HG02970 (cell line): ENCODE results near the gene NRXN3.
"Not testable (repeated sequence)": the region's sequence is repeated elsewhere in the genome, so short reads cannot be mapped to it uniquely, and the experiment has no call there.

Experiments
- ATAC-seq: cut with Tn5 transposase; IDR thresholded peaks from one replicate; pipeline ENCODE4 v1.9.1; 2021; ENCODE audit warnings: mild to moderate bottlenecking, moderate library complexity, moderate number of reproducible peaks; ENCODE audit not compliant: unreplicated experiment, low FRiP score

NRXN3 gene

GRCh38 chr14:78451319-78451695 is 281.1 kb downstream of the NRXN3 start:
- ATAC-seq, result no peak

- no peak for ATAC-seq
These were observed 285.8 kb downstream of the NRXN3 start for GRCh38 chr14:78455896-78456435.

GRCh38 chr14:78469947-78470346 is 299.8 kb downstream of the NRXN3 start:
- no peak for ATAC-seq

GRCh38 chr14:78479127-78479780 is 309.1 kb downstream of the NRXN3 start:
- ATAC-seq, result no peak

- ATAC-seq, result no peak
These were observed 313.9 kb downstream of the NRXN3 start for GRCh38 chr14:78484028-78484427.

GRCh38 chr14:78486081-78486480 is 315.9 kb downstream of the NRXN3 start:
- no peak for ATAC-seq

GRCh38 chr14:78486621-78487020 is 316.4 kb downstream of the NRXN3 start:
- no peak for ATAC-seq

- not testable (repeated sequence) for ATAC-seq
These were observed 317.4 kb downstream of the NRXN3 start for GRCh38 chr14:78487573-78487972.

- no peak for ATAC-seq
These were observed 318.8 kb downstream of the NRXN3 start for GRCh38 chr14:78488938-78489337.

GRCh38 chr14:78491048-78491447 is 320.9 kb downstream of the NRXN3 start:
- ATAC-seq, result no peak

GRCh38 chr14:78498062-78498595 is 328.0 kb downstream of the NRXN3 start:
- ATAC-seq, result no peak

GRCh38 chr14:78501909-78502308 is 331.7 kb downstream of the NRXN3 start:
- no peak for ATAC-seq

- no peak for ATAC-seq
These were observed 337.9 kb downstream of the NRXN3 start for GRCh38 chr14:78508023-78508422.

- no peak for ATAC-seq
These were observed 339.3 kb downstream of the NRXN3 start for GRCh38 chr14:78509516-78509915.

GRCh38 chr14:78512021-78512420 is 341.8 kb downstream of the NRXN3 start:
- ATAC-seq, result no peak

GRCh38 chr14:78519863-78520262 is 349.7 kb downstream of the NRXN3 start:
- no peak for ATAC-seq

- no peak for ATAC-seq
These were observed 354.0 kb downstream of the NRXN3 start for GRCh38 chr14:78524196-78524595.

- no peak for ATAC-seq
These were observed 354.6 kb downstream of the NRXN3 start for GRCh38 chr14:78524766-78525165.

- no peak for ATAC-seq
These were observed 359.9 kb downstream of the NRXN3 start for GRCh38 chr14:78530078-78530477.

- no peak for ATAC-seq
These were observed 364.0 kb downstream of the NRXN3 start for GRCh38 chr14:78534141-78534540.

- ATAC-seq, result no peak
These were observed 364.9 kb downstream of the NRXN3 start for GRCh38 chr14:78535041-78535440.

GRCh38 chr14:78541788-78542187 is 371.6 kb downstream of the NRXN3 start:
- ATAC-seq, result not testable (repeated sequence)
